Mesenchymal stem cell (in vitro differentiated cells and primary cell): ENCODE measurements around the gene LST1.

Experiments
- DNase-seq: peaks from one replicate; pipeline ENCODE4 v3.0.0-alpha.2; 2013
- H2AFZ ChIP-seq: one replicate; pipeline ENCODE4 v1.6.1; 2013; ENCODE audit warnings: low read depth, mild to moderate bottlenecking, control low read depth, inconsistent platforms, low read length, moderate library complexity
- H2AK5ac ChIP-seq: 2 replicates; pipeline ENCODE4 v1.6.1; 2013; ENCODE audit warnings: low read length, moderate library complexity, mild to moderate bottlenecking, inconsistent platforms; ENCODE audit not compliant: severe bottlenecking
- H2BK120ac ChIP-seq: one replicate; pipeline ENCODE4 v1.6.1; 2013; ENCODE audit warnings: low read depth, mild to moderate bottlenecking, inconsistent platforms, low read length, moderate library complexity
- H2BK12ac ChIP-seq, 2 experiments: one replicate each; pipeline ENCODE4 v1.6.1; 2013; ENCODE audit warnings: inconsistent platforms in 2 of 2, low read length in 2 of 2, mild to moderate bottlenecking in 2 of 2, moderate library complexity in 2 of 2, control low read depth in 1 of 2
- H2BK15ac ChIP-seq: one replicate; pipeline ENCODE4 v1.6.1; 2013; ENCODE audit warnings: mild to moderate bottlenecking, low read depth, inconsistent platforms; ENCODE audit not compliant: poor library complexity, severe bottlenecking
- H2BK5ac ChIP-seq: 2 replicates; pipeline ENCODE4 v1.6.1; 2013; ENCODE audit warnings: low read depth, mild to moderate bottlenecking, low read length, control low read depth, inconsistent platforms; ENCODE audit not compliant: poor library complexity, severe bottlenecking
- H3K14ac ChIP-seq, 2 experiments: one replicate each; pipeline ENCODE4 v1.6.1; 2013; ENCODE audit warnings: inconsistent platforms in 2 of 2, low read length in 2 of 2, control low read depth in 1 of 2, mild to moderate bottlenecking in 1 of 2, moderate library complexity in 1 of 2
- H3K18ac ChIP-seq, 2 experiments: one replicate each; pipeline ENCODE4 v1.6.1; 2013; ENCODE audit warnings: inconsistent platforms in 2 of 2, low read length in 2 of 2, control low read depth in 1 of 2, low read depth in 1 of 2, mild to moderate bottlenecking in 1 of 2
- H3K23ac ChIP-seq, 2 experiments: one replicate each; pipeline ENCODE4 v1.6.1; 2013; ENCODE audit warnings: inconsistent platforms in 2 of 2, low read length in 2 of 2, mild to moderate bottlenecking in 2 of 2, moderate library complexity in 2 of 2, control low read depth in 1 of 2
- H3K27ac ChIP-seq: 2 replicates; pipeline ENCODE4 v1.5.1; 2013; ENCODE audit warnings: mild to moderate bottlenecking, moderate library complexity, low read length, control low read depth, inconsistent platforms; ENCODE audit not compliant: poor library complexity, severe bottlenecking
- H3K27me3 ChIP-seq, 2 experiments: 2 replicates each; pipeline versions ENCODE4 v1.6.1 to v1.7.0; 2013; ENCODE audit warnings: low read length in 2 of 2, mild to moderate bottlenecking in 2 of 2, moderate library complexity in 2 of 2, control low read depth in 1 of 2, inconsistent platforms in 1 of 2; ENCODE audit not compliant: control insufficient read depth in 1 of 2, insufficient read depth in 1 of 2
- H3K36me3 ChIP-seq, 2 experiments: 2 replicates each; pipeline versions ENCODE4 v1.6.1 to v1.7.0; 2013; ENCODE audit warnings: low read length in 2 of 2, control low read depth in 1 of 2, inconsistent platforms in 1 of 2, low read depth in 1 of 2, mild to moderate bottlenecking in 1 of 2; ENCODE audit not compliant: insufficient read depth in 2 of 2, control insufficient read depth in 1 of 2
- H3K4ac ChIP-seq, 2 experiments: one replicate each; pipeline ENCODE4 v1.6.1; 2013; ENCODE audit warnings: inconsistent platforms in 2 of 2, low read length in 2 of 2, mild to moderate bottlenecking in 2 of 2, moderate library complexity in 2 of 2, control low read depth in 1 of 2, low read depth in 1 of 2
- H3K4me1 ChIP-seq: 2 replicates; pipeline ENCODE4 v1.6.1; 2013; ENCODE audit warnings: low read depth, low read length, control low read depth; ENCODE audit not compliant: control insufficient read depth, insufficient read depth
- H3K4me2 ChIP-seq: 2 replicates; pipeline ENCODE4 v1.6.1; 2013; ENCODE audit warnings: low read length, mild to moderate bottlenecking, inconsistent platforms; ENCODE audit not compliant: poor library complexity, severe bottlenecking
- H3K4me3 ChIP-seq, 2 experiments: 2 replicates each; pipeline versions ENCODE4 v1.5.1 to v1.7.0; 2013; ENCODE audit warnings: low read length in 2 of 2, mild to moderate bottlenecking in 2 of 2, control low read depth in 1 of 2, low read depth in 1 of 2; ENCODE audit not compliant: insufficient read depth in 1 of 2
- H3K79me1 ChIP-seq: replicated peaks from 2 replicates; pipeline ENCODE4 v1.6.1; 2013; ENCODE audit warnings: mild to moderate bottlenecking, control low read depth, low read length, inconsistent platforms; ENCODE audit not compliant: poor library complexity, severe bottlenecking
- H3K9ac ChIP-seq: 2 replicates; pipeline ENCODE4 v1.7.0; 2013; ENCODE audit warnings: mild to moderate bottlenecking, low read length, moderate library complexity
- H3K9me3 ChIP-seq: 2 replicates; pipeline ENCODE4 v1.7.0; 2013; ENCODE audit warnings: mild to moderate bottlenecking, low read length; ENCODE audit not compliant: control insufficient read depth
- H4K8ac ChIP-seq: one replicate; pipeline ENCODE4 v1.6.1; 2013; ENCODE audit warnings: inconsistent platforms, mild to moderate bottlenecking, low read length, moderate library complexity
- H4K91ac ChIP-seq: one replicate; pipeline ENCODE4 v1.6.1; 2013; ENCODE audit warnings: mild to moderate bottlenecking, low read length, inconsistent platforms
- WGBS: methylation state at CpG from one replicate; pipeline ENCODE4 v1.1.7; 2013; ENCODE audit warnings: mixed read lengths; 5-methylcytosine and 5-hydroxymethylcytosine counted together

Gene LST1

GRCh38 chr6:31615748-31616147 lies 29.7 kb downstream of the LST1 start:
- no peak overlapping the region for H2AFZ ChIP-seq
- no peak overlapping the region for H3K4me3 ChIP-seq
- no peak overlapping the region for H2BK5ac ChIP-seq
- H3K36me3 ChIP-seq = no peaks in the 10 kb centered on the region
- H3K23ac ChIP-seq = no peak overlapping the region
- no peaks in the 10 kb centered on the region for H3K4me1 ChIP-seq
- no peak overlapping the region for H2BK12ac ChIP-seq
- no peak overlapping the region for H4K8ac ChIP-seq
- H3K9ac ChIP-seq = no peak overlapping the region
- no peak overlapping the region for H3K27ac ChIP-seq
- no peaks in the 10 kb centered on the region for H3K9me3 ChIP-seq
- H3K79me1 ChIP-seq = no peaks in the 10 kb centered on the region
- H2BK120ac ChIP-seq = no peak overlapping the region
- no peak overlapping the region for H2BK15ac ChIP-seq
- H3K14ac ChIP-seq = no peak overlapping the region
- H3K4ac ChIP-seq = no peak overlapping the region
- H2AK5ac ChIP-seq = no peak overlapping the region
- no peak overlapping the region for H4K91ac ChIP-seq
- peaks cover 3% of the 10 kb centered on the region in 2 experiments for H3K27me3 ChIP-seq
- no peak overlapping the region for H3K18ac ChIP-seq
- DNase-seq = no peak
- 66% methylated on average over 6 of the region's 7 CpGs for WGBS
- H3K4me2 ChIP-seq = no peak overlapping the region

GRCh38 chr6:31617010-31617409 lies 30.9 kb downstream of the LST1 start:
- no peaks in the 10 kb centered on the region for H3K36me3 ChIP-seq
- no peak overlapping the region for H2BK5ac ChIP-seq
- no peak overlapping the region for H2BK12ac ChIP-seq
- H2BK15ac ChIP-seq = no peak overlapping the region
- peak; percentile 28 for DNase-seq
- H2AK5ac ChIP-seq = no peak overlapping the region
- no peak overlapping the region for H2BK120ac ChIP-seq
- peaks cover 3% of the 10 kb centered on the region in 2 experiments for H3K27me3 ChIP-seq
- H3K27ac ChIP-seq = no peak overlapping the region
- H3K18ac ChIP-seq = no peak overlapping the region
- no peaks in the 10 kb centered on the region for H3K4me1 ChIP-seq
- no peaks in the 10 kb centered on the region for H3K79me1 ChIP-seq
- no peak overlapping the region for H3K9ac ChIP-seq
- H3K4me2 ChIP-seq = no peak overlapping the region
- no peak overlapping the region for H2AFZ ChIP-seq
- WGBS = 82% methylated on average over 2 of the region's 2 CpGs
- no peak overlapping the region for H4K8ac ChIP-seq
- no peak overlapping the region for H3K14ac ChIP-seq
- no peak overlapping the region for H3K4ac ChIP-seq
- no peak overlapping the region for H3K23ac ChIP-seq
- no peak overlapping the region for H3K4me3 ChIP-seq
- no peak overlapping the region for H4K91ac ChIP-seq
- H3K9me3 ChIP-seq = no peaks in the 10 kb centered on the region

- H3K79me1 ChIP-seq = peaks cover 5% of the 10 kb centered on the region
- no peak overlapping the region for H3K23ac ChIP-seq
- H3K27me3 ChIP-seq = peaks cover 0 to 3% of the 10 kb centered on the region in 2 experiments
- H3K4ac ChIP-seq = peak overlapping the region in 1 of 2 experiments; percentile 88
- H2BK15ac ChIP-seq = peak overlapping the region; percentile 96
- no peak overlapping the region for H2AK5ac ChIP-seq
- peak overlapping the region; percentile 95 for H3K9ac ChIP-seq
- H3K4me2 ChIP-seq = peak overlapping the region; percentile 86
- peaks cover 22 to 24% of the 10 kb centered on the region in 2 experiments for H3K36me3 ChIP-seq
- H2AFZ ChIP-seq = peak overlapping the region; percentile 61
- H3K4me1 ChIP-seq = peaks cover 10% of the 10 kb centered on the region
- H4K91ac ChIP-seq = peak overlapping the region; percentile 36
- H3K4me3 ChIP-seq = peak overlapping the region; percentile 61 to 83
- WGBS = under 1% methylated on average over 44 of the region's 50 CpGs
- H3K18ac ChIP-seq = peak overlapping the region; percentile 88 to 96
- DNase-seq = peak; percentile 100
- H3K9me3 ChIP-seq = no peaks in the 10 kb centered on the region
- peak overlapping the region; percentile 98 for H3K27ac ChIP-seq
- peak overlapping the region; percentile 71 for H4K8ac ChIP-seq
- peak overlapping the region; percentile 89 for H2BK5ac ChIP-seq
- H2BK120ac ChIP-seq = no peak overlapping the region
- peak overlapping the region in 1 of 2 experiments; percentile 97 for H3K14ac ChIP-seq
- peak overlapping the region in 1 of 2 experiments; percentile 83 for H2BK12ac ChIP-seq
Measured at GRCh38 chr6:31619805-31620585, 33.9 kb downstream of the LST1 start.

- H3K23ac ChIP-seq = peak within 1 kb of the TSS; percentile 79 to 93
- DNase-seq = no peak
- H4K91ac ChIP-seq = peak within 1 kb of the TSS; percentile 98
- H2BK120ac ChIP-seq = peak within 1 kb of the TSS; percentile 98
- H2BK15ac ChIP-seq = peak within 1 kb of the TSS; percentile 97
- H3K14ac ChIP-seq = peak within 1 kb of the TSS; percentile 86 to 97
- H3K9ac ChIP-seq = peak within 1 kb of the TSS; percentile 95
- peak within 1 kb of the TSS; percentile 91 for H2BK5ac ChIP-seq
- WGBS = under 1% methylated on average over 39 of the region's 67 CpGs
- peak within 1 kb of the TSS; percentile 98 for H2AK5ac ChIP-seq
- H2BK12ac ChIP-seq = peak within 1 kb of the TSS; percentile 66 to 83
- H3K4ac ChIP-seq = peak within 1 kb of the TSS; percentile 99
- H3K79me1 ChIP-seq = peaks cover 7% of the 10 kb centered on the region
- peak within 1 kb of the TSS; percentile 98 for H3K27ac ChIP-seq
- peak within 1 kb of the TSS; percentile 86 for H3K4me2 ChIP-seq
- peak within 1 kb of the TSS; percentile 96 for H4K8ac ChIP-seq
- H3K36me3 ChIP-seq = peaks cover 29 to 31% of the 10 kb centered on the region in 2 experiments
- H3K27me3 ChIP-seq = peaks cover 0 to 3% of the 10 kb centered on the region in 2 experiments
- no peaks in the 10 kb centered on the region for H3K9me3 ChIP-seq
- H2AFZ ChIP-seq = peak within 1 kb of the TSS; percentile 61
- H3K4me3 ChIP-seq = peak within 1 kb of the TSS; percentile 92 to 93
- peaks cover 10% of the 10 kb centered on the region for H3K4me1 ChIP-seq
- peak within 1 kb of the TSS; percentile 99 for H3K18ac ChIP-seq
Measured at GRCh38 chr6:31620586-31621319, 34.7 kb downstream of the LST1 start, which contains the start of gene PRRC2A. Gene PRRC2A (plus strand): TSS chr6:31620715. CDS start chr6:31622790, 2,075 bp downstream.
